Measurements from ENCODE around the gene CNOT6L.

DNA sequence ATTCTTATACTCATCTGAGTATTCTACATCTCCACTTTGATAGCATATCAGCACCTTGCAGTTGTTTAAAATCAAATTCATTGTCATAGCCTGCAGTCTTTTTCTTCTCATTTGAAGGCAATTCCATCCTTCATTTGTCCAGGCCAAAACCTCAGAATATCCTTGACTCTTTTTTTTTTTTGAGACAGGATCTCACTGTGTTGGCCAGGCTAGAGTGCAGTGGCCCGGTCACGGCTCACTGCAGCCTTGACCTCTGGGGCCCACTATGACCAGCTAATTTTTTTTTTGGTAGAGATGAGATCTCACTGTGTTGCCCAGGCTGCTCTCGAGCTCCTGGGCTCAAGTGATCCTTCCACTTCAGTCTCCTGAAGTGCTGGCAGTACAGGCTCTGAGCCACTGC is 46.1 kb upstream of the CNOT6L start:
- TF ChIP-seq TAF1 (IDR thresholded peaks at IDR 0.05; ENCODE audit: low read depth) (no peak), RAD21 (IDR thresholded peaks at IDR 0.05; ENCODE audit: low read depth) (no peak), YY1 (IDR thresholded peaks at IDR 0.05; ENCODE audit: low read depth) (no peak), ZBTB7A (IDR thresholded peaks at IDR 0.05; ENCODE audit: low read depth) (no peak)
- TF ChIP-seq, protein P1, sequence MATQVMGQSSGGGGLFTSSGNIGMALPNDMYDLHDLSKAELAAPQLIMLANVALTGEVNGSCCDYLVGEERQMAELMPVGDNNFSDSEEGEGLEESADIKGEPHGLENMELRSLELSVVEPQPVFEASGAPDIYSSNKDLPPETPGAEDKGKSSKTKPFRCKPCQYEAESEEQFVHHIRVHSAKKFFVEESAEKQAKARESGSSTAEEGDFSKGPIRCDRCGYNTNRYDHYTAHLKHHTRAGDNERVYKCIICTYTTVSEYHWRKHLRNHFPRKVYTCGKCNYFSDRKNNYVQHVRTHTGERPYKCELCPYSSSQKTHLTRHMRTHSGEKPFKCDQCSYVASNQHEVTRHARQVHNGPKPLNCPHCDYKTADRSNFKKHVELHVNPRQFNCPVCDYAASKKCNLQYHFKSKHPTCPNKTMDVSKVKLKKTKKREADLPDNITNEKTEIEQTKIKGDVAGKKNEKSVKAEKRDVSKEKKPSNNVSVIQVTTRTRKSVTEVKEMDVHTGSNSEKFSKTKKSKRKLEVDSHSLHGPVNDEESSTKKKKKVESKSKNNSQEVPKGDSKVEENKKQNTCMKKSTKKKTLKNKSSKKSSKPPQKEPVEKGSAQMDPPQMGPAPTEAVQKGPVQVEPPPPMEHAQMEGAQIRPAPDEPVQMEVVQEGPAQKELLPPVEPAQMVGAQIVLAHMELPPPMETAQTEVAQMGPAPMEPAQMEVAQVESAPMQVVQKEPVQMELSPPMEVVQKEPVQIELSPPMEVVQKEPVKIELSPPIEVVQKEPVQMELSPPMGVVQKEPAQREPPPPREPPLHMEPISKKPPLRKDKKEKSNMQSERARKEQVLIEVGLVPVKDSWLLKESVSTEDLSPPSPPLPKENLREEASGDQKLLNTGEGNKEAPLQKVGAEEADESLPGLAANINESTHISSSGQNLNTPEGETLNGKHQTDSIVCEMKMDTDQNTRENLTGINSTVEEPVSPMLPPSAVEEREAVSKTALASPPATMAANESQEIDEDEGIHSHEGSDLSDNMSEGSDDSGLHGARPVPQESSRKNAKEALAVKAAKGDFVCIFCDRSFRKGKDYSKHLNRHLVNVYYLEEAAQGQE (IDR thresholded peaks at IDR 0.05; ENCODE audit: low read depth) = no peak
